ENCODE results near the gene TEAD4. TPM values are rescaled to one million over a fixed set of nuclear protein-coding genes. Genes with fewer than 3 reads are reported as not detected.

The TEAD4 gene
- total RNA-seq, 2 donors from 2014 or later, result 35.7 to 82.5 TPM

DNA sequence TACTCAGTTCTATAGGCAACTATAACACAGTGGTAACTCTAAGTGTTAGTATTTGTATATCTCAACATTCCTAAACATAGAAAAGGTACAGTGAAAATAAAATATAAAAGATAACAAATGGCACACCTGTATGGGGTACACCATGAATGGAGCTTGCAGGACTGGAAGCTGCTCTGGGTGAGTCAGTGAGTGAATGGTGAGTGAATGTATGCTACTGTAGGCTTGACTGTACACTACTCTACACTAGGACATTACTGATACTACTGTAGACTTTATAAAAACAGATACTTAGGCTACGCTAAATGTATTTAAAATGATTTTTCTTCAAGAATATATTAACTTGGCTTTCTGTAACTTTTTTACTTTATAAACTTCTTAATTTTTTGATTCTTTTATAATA is 25.5 kb downstream of the TEAD4 start:
- peaks cover 41% of the 10 kb centered on the region for H3K36me3 Mint-ChIP-seq (ENCODE audit: low read depth)
- H3K4me3 Mint-ChIP-seq, result no peak overlapping the region
- Histone ChIP-seq H3K9me3 (ENCODE audit: control insufficient read depth, low read length) (peaks cover 14% of the 10 kb centered on the region), H3K27ac (ENCODE audit: low read depth, low read length) (no peak overlapping the region), H3K4me3 (ENCODE audit: low read length) (no peak overlapping the region), H3K9ac (ENCODE audit: extremely low read depth, low read length, poor library complexity, severe bottlenecking) (no peak overlapping the region), H3K36me3 (ENCODE audit: control insufficient read depth, insufficient read depth, low read length) (peaks cover 37% of the 10 kb centered on the region), H3K27me3 (ENCODE audit: control insufficient read depth, insufficient read depth, low read length, poor library complexity, severe bottlenecking) (no peaks in the 10 kb centered on the region), H3K4me1 (ENCODE audit: control insufficient read depth, insufficient read depth, low read length) (no peaks in the 10 kb centered on the region)
- H3K27me3 Mint-ChIP-seq (ENCODE audit: insufficient read depth), result no peaks in the 10 kb centered on the region
- TF ChIP-seq, protein P1, sequence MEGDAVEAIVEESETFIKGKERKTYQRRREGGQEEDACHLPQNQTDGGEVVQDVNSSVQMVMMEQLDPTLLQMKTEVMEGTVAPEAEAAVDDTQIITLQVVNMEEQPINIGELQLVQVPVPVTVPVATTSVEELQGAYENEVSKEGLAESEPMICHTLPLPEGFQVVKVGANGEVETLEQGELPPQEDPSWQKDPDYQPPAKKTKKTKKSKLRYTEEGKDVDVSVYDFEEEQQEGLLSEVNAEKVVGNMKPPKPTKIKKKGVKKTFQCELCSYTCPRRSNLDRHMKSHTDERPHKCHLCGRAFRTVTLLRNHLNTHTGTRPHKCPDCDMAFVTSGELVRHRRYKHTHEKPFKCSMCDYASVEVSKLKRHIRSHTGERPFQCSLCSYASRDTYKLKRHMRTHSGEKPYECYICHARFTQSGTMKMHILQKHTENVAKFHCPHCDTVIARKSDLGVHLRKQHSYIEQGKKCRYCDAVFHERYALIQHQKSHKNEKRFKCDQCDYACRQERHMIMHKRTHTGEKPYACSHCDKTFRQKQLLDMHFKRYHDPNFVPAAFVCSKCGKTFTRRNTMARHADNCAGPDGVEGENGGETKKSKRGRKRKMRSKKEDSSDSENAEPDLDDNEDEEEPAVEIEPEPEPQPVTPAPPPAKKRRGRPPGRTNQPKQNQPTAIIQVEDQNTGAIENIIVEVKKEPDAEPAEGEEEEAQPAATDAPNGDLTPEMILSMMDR (conservative IDR thresholded peaks at IDR 0.05), result no peak
- peaks cover 24% of the 10 kb centered on the region for H3K9me3 Mint-ChIP-seq
- peaks cover 6% of the 10 kb centered on the region for H3K4me1 Mint-ChIP-seq
- H3K27ac Mint-ChIP-seq, result no peak overlapping the region
- no peak for DNase-seq
- 100% methylated on average over 1 of the region's 1 CpG; no CpG with 5 or more reads in 1 of the 2 experiments for WGBS, 2 experiments (ENCODE audit: insufficient coverage in 1 of 2, insufficient read length in 1 of 2)

DNA sequence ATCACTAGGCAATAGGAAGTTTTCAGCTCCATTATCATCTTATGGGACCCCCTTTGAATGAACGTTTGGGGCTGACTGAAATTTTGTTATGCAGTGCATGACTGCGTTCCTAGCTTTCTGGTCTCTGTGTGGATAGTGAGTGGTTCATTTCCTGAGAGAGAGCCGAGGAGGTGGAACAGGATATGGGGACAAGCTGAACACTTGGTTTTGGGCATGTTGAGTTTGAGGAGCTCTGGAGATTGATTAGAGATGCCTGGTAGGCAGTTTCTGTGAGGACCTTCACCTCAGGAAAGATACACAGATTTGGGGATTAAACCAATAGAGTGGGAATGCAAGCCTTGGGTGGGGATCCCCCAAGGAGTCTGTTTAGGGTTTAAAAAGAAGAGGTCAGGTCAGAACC is 27.7 kb downstream of the TEAD4 start:
- Mint-ChIP-seq H3K36me3 (ENCODE audit: low read depth) (peaks cover 45% of the 10 kb centered on the region), H3K27ac (peak overlapping the region; percentile 4), H3K4me3 (no peak overlapping the region), H3K9me3 (peaks cover 35% of the 10 kb centered on the region), H3K27me3 (ENCODE audit: insufficient read depth) (no peaks in the 10 kb centered on the region), H3K4me1 (peaks cover 6% of the 10 kb centered on the region)
- no peak overlapping the region for H3K27ac ChIP-seq (ENCODE audit: low read depth, low read length)
- H3K36me3 ChIP-seq (ENCODE audit: control insufficient read depth, insufficient read depth, low read length), result peaks cover 35% of the 10 kb centered on the region
- H3K27me3 ChIP-seq (ENCODE audit: control insufficient read depth, insufficient read depth, low read length, poor library complexity, severe bottlenecking), result no peaks in the 10 kb centered on the region
- 79 to 96% methylated on average over 3 of the region's 3 CpGs for WGBS, 2 experiments (ENCODE audit: insufficient coverage in 1 of 2, insufficient read length in 1 of 2)
- TF ChIP-seq, protein P1 (conservative IDR thresholded peaks at IDR 0.05), result no peak
- DNase-seq, result no peak
- H3K9ac ChIP-seq (ENCODE audit: extremely low read depth, low read length, poor library complexity, severe bottlenecking), result no peak overlapping the region
- no peaks in the 10 kb centered on the region for H3K4me1 ChIP-seq (ENCODE audit: control insufficient read depth, insufficient read depth, low read length)
- H3K9me3 ChIP-seq (ENCODE audit: control insufficient read depth, low read length), result peaks cover 19% of the 10 kb centered on the region
- H3K4me3 ChIP-seq (ENCODE audit: low read length), result no peak overlapping the region

DNA sequence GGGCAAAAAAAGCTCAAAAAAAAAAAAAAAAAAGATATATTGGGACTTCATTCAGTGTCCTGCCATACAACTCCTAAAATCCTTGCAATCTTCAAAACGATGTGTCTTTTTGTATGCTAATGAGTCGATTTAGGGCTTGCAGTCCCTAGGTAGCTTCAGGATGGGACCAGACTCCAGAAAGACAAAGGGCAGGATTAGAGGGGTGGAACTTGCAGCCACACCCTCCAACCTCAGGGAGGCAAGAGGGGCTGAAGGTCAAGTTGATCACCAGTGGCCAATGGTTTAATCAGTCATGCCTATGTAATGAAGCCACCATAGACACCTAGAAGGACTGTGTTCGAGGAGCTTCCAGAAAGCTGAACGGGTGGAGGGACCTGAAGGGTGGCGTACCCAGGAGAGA is 29.3 kb downstream of the TEAD4 start:
- TF ChIP-seq, protein P1 (conservative IDR thresholded peaks at IDR 0.05), result no peak
- peaks cover 5% of the 10 kb centered on the region for H3K4me1 Mint-ChIP-seq
- H3K27me3 Mint-ChIP-seq (ENCODE audit: insufficient read depth), result no peaks in the 10 kb centered on the region
- H3K9ac ChIP-seq (ENCODE audit: extremely low read depth, low read length, poor library complexity, severe bottlenecking), result no peak overlapping the region
- no peaks in the 10 kb centered on the region for H3K4me1 ChIP-seq (ENCODE audit: control insufficient read depth, insufficient read depth, low read length)
- no peak overlapping the region for H3K27ac Mint-ChIP-seq
- H3K36me3 ChIP-seq (ENCODE audit: control insufficient read depth, insufficient read depth, low read length), result peaks cover 31% of the 10 kb centered on the region
- peaks cover 35% of the 10 kb centered on the region for H3K9me3 Mint-ChIP-seq
- peaks cover 54% of the 10 kb centered on the region for H3K36me3 Mint-ChIP-seq (ENCODE audit: low read depth)
- peak; percentile 65 for DNase-seq
- no peaks in the 10 kb centered on the region for H3K27me3 ChIP-seq (ENCODE audit: control insufficient read depth, insufficient read depth, low read length, poor library complexity, severe bottlenecking)
- H3K9me3 ChIP-seq (ENCODE audit: control insufficient read depth, low read length), result peaks cover 19% of the 10 kb centered on the region
- 92 to 98% methylated on average over 4 to 5 of the region's 5 CpGs for WGBS, 2 experiments (ENCODE audit: insufficient coverage in 1 of 2, insufficient read length in 1 of 2)
- H3K4me3 ChIP-seq (ENCODE audit: low read length), result peak overlapping the region; percentile 64
- H3K4me3 Mint-ChIP-seq, result no peak overlapping the region
- no peak overlapping the region for H3K27ac ChIP-seq (ENCODE audit: low read depth, low read length)
